K562 (cell line): ENCODE measurements around the gene RINL.

Source experiments
- CEBPG ChIP-seq, 3 experiments: fragments of 200-800 bp in 1 of 3; sonication (Bioruptor generic) in 1 of 3; sonication (generic) in 1 of 3; formaldehyde crosslinking in 1 of 3; IDR thresholded peaks in 2 of 3; conservative IDR thresholded peaks in 1 of 3; 2 replicates each; pipeline versions ENCODE4 v1.6.1 to v1.8.0; 2016 to 2022; ENCODE audit warnings: missing compliant biosample characterization in 2 of 3, missing genetic modification characterization in 2 of 3, mild to moderate bottlenecking in 1 of 3, missing genetic modification reagents in 1 of 3
- ETS2 ChIP-seq: IDR thresholded peaks from 2 replicates; pipeline ENCODE4 v1.6.1; 2016; ENCODE audit warnings: borderline replicate concordance, missing genetic modification characterization, mild to moderate bottlenecking, moderate library complexity, missing compliant biosample characterization; ENCODE audit not compliant: poor library complexity, severe bottlenecking
- RAD51 ChIP-seq: fragments of 450-650 bp; IDR thresholded peaks from 2 replicates; pipeline ENCODE4 v1.7.1; 2016; ENCODE audit warnings: low read depth, mild to moderate bottlenecking, borderline replicate concordance
- SPI1 ChIP-seq: IDR thresholded peaks from 2 replicates; pipeline ENCODE4 v1.6.1; 2011; ENCODE audit warnings: low read depth, low read length, control low read depth, borderline replicate concordance
- TAF7 ChIP-seq: fragments of 450-650 bp; IDR thresholded peaks from 2 replicates; pipeline ENCODE4 v1.6.1; 2016; ENCODE audit warnings: missing genetic modification characterization, missing compliant biosample characterization
- TARDBP ChIP-seq: fragments of 450-650 bp; IDR thresholded peaks from 2 replicates; pipeline ENCODE4 v1.6.1; 2016
- TBP ChIP-seq: optimal IDR thresholded peaks from 2 replicates; pipeline ENCODE3; 2011; ENCODE audit warnings: low read depth, low read length, improper control_type of control experiment
- ZBTB17 ChIP-seq: fragments of 450-650 bp; formaldehyde crosslinking; IDR thresholded peaks from 2 replicates; pipeline ENCODE4 v1.4.0; 2020; ENCODE audit warnings: mild to moderate bottlenecking
- ZKSCAN1 ChIP-seq: fragments of 150-350 bp; IDR thresholded peaks from 2 replicates; pipeline ENCODE4 v1.6.1; 2016; ENCODE audit warnings: low read depth, low read length
- TF ChIP-seq, protein P1 (sequence below), 3 experiments: IDR thresholded peaks in 2 of 3; conservative IDR thresholded peaks in 1 of 3; 2 replicates each; pipeline ENCODE4 v1.5.1; 2011 to 2012; ENCODE audit warnings: low read length in 3 of 3, mild to moderate bottlenecking in 3 of 3, control low read depth in 2 of 3, improper control_type of control experiment in 1 of 3, inconsistent platforms in 1 of 3, low read depth in 1 of 3, mixed read lengths in 1 of 3, moderate library complexity in 1 of 3; ENCODE audit not compliant: insufficient read depth in 2 of 3
- TF ChIP-seq, protein P2 (sequence below): sonication (generic); formaldehyde crosslinking; IDR thresholded peaks from 2 replicates; pipeline ENCODE4 v1.8.0; 2022; ENCODE audit warnings: missing genetic modification reagents, mild to moderate bottlenecking, borderline replicate concordance

DNA sequence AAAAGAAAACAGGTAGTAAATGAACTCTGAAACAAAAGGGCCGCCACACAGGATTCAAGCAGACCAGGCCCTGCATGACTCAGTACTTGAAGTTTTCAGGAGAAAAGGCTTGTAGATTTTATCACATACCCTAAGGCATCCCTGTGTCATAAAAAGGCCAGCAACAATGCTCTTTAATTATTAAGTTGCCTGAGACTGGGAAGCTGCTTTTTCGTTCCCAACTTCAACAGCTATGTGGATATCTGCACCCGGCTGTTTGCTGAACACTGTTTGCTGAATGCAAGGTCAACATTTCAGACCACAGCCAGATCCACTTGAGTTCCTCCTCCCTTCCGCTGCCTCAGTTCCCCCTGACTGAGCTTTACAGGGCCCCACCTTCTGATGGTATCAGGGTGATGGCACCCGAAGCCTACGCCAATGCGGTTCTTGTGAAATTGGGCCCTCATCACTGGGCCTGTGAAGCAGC, 40.4 kb downstream of the RINL start:
- TF ChIP-seq RAD51 (no peak), SPI1 (no peak), ETS2 (tag) (no peak), CEBPG (CRISPR knock-in tag; IDR thresholded peaks at IDR 0.05) (no peak), CEBPG (tag; conservative IDR thresholded peaks at IDR 0.05 in 1 of 2, IDR thresholded peaks at IDR 0.05 in 1 of 2) (no peak), ZBTB17 (no peak), TAF7 (tag) (no peak), TBP (no peak), TARDBP (no peak), ZKSCAN1 (no peak)
- TF ChIP-seq, protein P1, sequence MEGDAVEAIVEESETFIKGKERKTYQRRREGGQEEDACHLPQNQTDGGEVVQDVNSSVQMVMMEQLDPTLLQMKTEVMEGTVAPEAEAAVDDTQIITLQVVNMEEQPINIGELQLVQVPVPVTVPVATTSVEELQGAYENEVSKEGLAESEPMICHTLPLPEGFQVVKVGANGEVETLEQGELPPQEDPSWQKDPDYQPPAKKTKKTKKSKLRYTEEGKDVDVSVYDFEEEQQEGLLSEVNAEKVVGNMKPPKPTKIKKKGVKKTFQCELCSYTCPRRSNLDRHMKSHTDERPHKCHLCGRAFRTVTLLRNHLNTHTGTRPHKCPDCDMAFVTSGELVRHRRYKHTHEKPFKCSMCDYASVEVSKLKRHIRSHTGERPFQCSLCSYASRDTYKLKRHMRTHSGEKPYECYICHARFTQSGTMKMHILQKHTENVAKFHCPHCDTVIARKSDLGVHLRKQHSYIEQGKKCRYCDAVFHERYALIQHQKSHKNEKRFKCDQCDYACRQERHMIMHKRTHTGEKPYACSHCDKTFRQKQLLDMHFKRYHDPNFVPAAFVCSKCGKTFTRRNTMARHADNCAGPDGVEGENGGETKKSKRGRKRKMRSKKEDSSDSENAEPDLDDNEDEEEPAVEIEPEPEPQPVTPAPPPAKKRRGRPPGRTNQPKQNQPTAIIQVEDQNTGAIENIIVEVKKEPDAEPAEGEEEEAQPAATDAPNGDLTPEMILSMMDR (IDR thresholded peaks at IDR 0.05 in 2 of 3, conservative IDR thresholded peaks at IDR 0.05 in 1 of 3; ENCODE audit: insufficient read depth in 2 of 3, low read depth in 1 of 3, low read length in 3 of 3) = no peak
- TF ChIP-seq, protein P2, sequence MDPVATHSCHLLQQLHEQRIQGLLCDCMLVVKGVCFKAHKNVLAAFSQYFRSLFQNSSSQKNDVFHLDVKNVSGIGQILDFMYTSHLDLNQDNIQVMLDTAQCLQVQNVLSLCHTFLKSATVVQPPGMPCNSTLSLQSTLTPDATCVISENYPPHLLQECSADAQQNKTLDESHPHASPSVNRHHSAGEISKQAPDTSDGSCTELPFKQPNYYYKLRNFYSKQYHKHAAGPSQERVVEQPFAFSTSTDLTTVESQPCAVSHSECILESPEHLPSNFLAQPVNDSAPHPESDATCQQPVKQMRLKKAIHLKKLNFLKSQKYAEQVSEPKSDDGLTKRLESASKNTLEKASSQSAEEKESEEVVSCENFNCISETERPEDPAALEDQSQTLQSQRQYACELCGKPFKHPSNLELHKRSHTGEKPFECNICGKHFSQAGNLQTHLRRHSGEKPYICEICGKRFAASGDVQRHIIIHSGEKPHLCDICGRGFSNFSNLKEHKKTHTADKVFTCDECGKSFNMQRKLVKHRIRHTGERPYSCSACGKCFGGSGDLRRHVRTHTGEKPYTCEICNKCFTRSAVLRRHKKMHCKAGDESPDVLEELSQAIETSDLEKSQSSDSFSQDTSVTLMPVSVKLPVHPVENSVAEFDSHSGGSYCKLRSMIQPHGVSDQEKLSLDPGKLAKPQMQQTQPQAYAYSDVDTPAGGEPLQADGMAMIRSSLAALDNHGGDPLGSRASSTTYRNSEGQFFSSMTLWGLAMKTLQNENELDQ (CRISPR knock-in tag) = no peak
